ENCODE results near the gene IKZF4. TPM values are rescaled to one million over a fixed set of nuclear protein-coding genes. Genes with fewer than 3 reads are reported as not detected.

IKZF4 gene
- total RNA-seq, 1 experiment from 2014 or later, result 8.5 TPM

GRCh38 chr12:56029666-56030293, 8.9 kb downstream of the IKZF4 start:
- no peaks in the 10 kb centered on the region for H4K20me1 ChIP-seq (ENCODE audit: insufficient read depth)
- DNase-seq (ENCODE audit: low read depth, low spot score) (no peak), ATAC-seq (peak; percentile 88)
- TF ChIP-seq RAD21 (IDR thresholded peaks at IDR 0.05; ENCODE audit: low read depth) (peak; percentile 73), MAX (IDR thresholded peaks at IDR 0.05) (no peak), CBX3 (IDR thresholded peaks at IDR 0.05; ENCODE audit: low read depth) (no peak), FOSL1 (IDR thresholded peaks at IDR 0.05; ENCODE audit: low read depth) (no peak), ZBTB33 (IDR thresholded peaks at IDR 0.05; ENCODE audit: extremely low read depth, insufficient replicate concordance, low read length) (no peak), YY1 (IDR thresholded peaks at IDR 0.05; ENCODE audit: extremely low read depth, insufficient replicate concordance, low read depth, low read length) (no peak), CEBPB (IDR thresholded peaks at IDR 0.05; ENCODE audit: low read depth) (no peak), SP1 (IDR thresholded peaks at IDR 0.05; ENCODE audit: low read depth) (no peak), SRF (IDR thresholded peaks at IDR 0.05; ENCODE audit: low read depth) (no peak), POLR2AphosphoS5 (IDR thresholded peaks at IDR 0.05; ENCODE audit: low read depth, low read length) (no peak), EZH2 (IDR thresholded peaks at IDR 0.05) (no peak), CTCF (IDR thresholded peaks at IDR 0.05 in 2 of 3, conservative IDR thresholded peaks at IDR 0.05 in 1 of 3; ENCODE audit: borderline replicate concordance in 1 of 3, insufficient read depth in 1 of 3, low read depth in 2 of 3, low read length in 2 of 3) (peak; percentile 73 to 78 (median 78)), POLR2A (IDR thresholded peaks at IDR 0.05; ENCODE audit: borderline replicate concordance, extremely low read depth, insufficient read depth, insufficient read length) (no peak), ZNF274 (IDR thresholded peaks at IDR 0.05; ENCODE audit: low read depth, low read length) (no peak), TCF7L2 (IDR thresholded peaks at IDR 0.05; ENCODE audit: borderline replicate concordance, extremely low read depth, insufficient read depth, insufficient read length) (no peak)
- H3K27ac ChIP-seq (ENCODE audit: low read depth, low read length), result no peak overlapping the region
- POLR2A ChIA-PET, result interaction anchor here (0.9 to 1.1 kb wide), 2 partner anchors 23 to 33 kb away, joined by 3 read pairs; partner anchors contain the start of gene SUOX
- intact Hi-C loops (cut with micrococcal nuclease), result loop anchor here (1.0 to 5.0 kb wide), 2 partner anchors 33 to 292 kb away; no protein-coding TSS in a partner anchor
- H3K4me1 ChIP-seq (ENCODE audit: control insufficient read depth in 1 of 2, insufficient read depth in 2 of 2, low read length in 2 of 2), result no peaks in the 10 kb centered on the region
- CTCF ChIA-PET, result interaction anchor here (0.6 to 2.6 kb wide), 14 partner anchors 8 to 293 kb away, joined by 3 to 24 read pairs (median 4); partner anchors contain the start of gene SUOX
- no peaks in the 10 kb centered on the region for H3K27me3 ChIP-seq (ENCODE audit: insufficient read depth, low read length)
- H3K4me3 ChIP-seq (replicated peaks in 1 of 2; ENCODE audit: low read depth in 1 of 2, low read length in 2 of 2), result no peak overlapping the region
- H3K79me2 ChIP-seq (ENCODE audit: insufficient read depth, low read length), result no peaks in the 10 kb centered on the region
- no TSS peak for BruUV-seq (replicated peaks)
- no peaks in the 10 kb centered on the region for H3K9me3 ChIP-seq (ENCODE audit: control insufficient read depth in 1 of 2, insufficient read depth in 1 of 2, low read depth in 1 of 2, low read length in 2 of 2)
- RAD21 ChIA-PET (ENCODE audit: low non-redundant PET in 1 of 2, low total read pairs in 2 of 2, uncharacterized antibody in 2 of 2, unreplicated experiment in 2 of 2), result interaction anchor here (0.6 to 1.4 kb wide), 3 partner anchors 23 to 34 kb away, joined by 3 to 4 read pairs (median 4); partner anchors contain the start of gene SUOX (in 1 of the 2)
- H3K4me2 ChIP-seq (ENCODE audit: low read length), result no peak overlapping the region
- no peak overlapping the region for H3K9ac ChIP-seq (ENCODE audit: low read length)
- no peaks in the 10 kb centered on the region for H3K36me3 ChIP-seq (ENCODE audit: control insufficient read depth in 1 of 2, insufficient read depth in 2 of 2, low read length in 2 of 2)
- no peaks in the 10 kb centered on the region for H3K9me2 ChIP-seq (ENCODE audit: insufficient read depth)
- H2AFZ ChIP-seq (ENCODE audit: low read depth, low read length, poor library complexity, severe bottlenecking), result no peak overlapping the region

Data from HCT116 (cell line).